HG03442 (cell line): Measurements from ENCODE around the gene APOF.
"Not testable (repeated sequence)": the region's sequence is repeated elsewhere in the genome, so short reads cannot be mapped to it uniquely, and the experiment has no call there.

ENCODE experiments used
- ATAC-seq: cut with Tn5 transposase; IDR thresholded peaks from one replicate; pipeline ENCODE4 v1.9.1; 2021; ENCODE audit warnings: mild to moderate bottlenecking, moderate library complexity; ENCODE audit not compliant: unreplicated experiment

APOF gene

DNA sequence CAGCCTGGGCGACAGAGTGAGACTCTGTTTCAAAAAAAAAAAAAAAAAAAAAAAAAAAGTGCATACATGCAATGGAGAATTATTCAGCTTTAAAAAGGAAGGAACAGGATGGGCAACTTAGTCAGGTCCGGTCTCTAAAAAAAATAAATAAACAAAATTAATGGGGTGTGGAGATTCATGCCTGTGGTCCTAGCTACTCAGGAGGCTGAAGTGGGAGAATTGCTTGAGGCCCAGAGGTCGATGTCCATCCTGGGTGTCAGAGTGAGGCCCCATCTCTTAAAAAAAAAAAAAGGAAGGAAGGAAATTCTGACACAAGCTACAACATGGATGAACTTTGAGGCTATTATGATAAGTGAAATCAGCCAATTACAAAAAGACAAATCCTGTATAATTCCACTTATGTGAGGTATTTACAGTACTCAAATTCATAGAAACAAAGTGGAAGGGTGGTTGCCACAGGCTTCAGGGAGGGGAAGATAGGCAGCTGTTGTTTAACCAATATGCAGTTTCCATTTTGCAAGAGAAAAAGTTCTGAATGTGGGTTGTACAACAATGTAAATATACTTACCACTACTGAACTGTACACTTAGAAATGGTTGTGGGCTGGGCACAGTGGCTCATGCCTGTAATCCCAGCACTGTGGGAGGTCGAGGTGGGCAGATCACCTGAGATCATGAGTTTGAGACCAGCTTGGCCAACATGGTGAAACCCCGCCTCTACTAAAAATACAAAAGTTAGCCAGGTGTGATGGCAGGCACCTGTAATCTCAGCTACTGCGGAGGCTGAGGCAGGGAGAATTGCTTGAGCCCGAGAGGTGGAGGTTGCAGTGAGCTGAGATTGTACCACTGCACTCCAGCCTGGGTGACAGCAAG is 12.3 kb upstream of the APOF start:
- ATAC-seq = peak; percentile 19

DNA sequence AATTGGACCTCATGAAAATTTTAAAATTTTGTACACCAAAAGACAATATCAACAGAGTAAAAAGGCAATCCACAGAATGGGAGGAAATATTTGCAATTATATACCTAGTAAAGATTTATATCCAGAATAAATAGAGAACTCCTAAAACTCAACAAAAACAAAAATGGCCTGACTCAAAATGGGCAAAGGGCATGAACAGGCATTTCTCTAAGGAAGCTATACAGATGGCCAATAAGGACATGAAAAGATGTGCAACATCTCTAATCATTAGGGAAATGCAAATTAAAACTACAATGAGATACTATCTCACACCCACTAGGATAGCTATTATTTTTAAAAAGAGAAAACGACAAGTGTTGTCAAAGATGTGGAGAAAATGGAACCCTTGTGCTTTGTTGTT is 10.9 kb upstream of the APOF start:
- ATAC-seq = no peak

DNA sequence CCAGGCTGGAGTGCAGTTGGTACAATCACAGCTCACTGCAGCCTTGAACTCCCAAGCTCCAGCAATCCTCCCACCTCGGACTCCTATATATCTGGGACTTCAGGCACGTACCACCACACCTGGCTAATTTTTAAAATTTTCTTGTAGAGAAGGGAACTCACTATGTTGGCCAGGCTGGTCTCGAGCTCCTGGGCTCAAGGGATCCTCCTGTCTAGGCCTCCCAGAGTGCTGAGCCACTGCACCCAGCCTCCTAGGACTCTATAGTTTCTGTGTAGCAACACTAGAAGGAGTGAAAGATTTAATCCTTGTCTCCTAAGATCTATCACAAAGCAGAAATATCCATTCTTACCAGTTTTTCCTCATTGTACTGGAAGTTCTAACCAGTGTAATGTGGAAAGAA is 4.3 kb upstream of the APOF start:
- ATAC-seq = no peak

DNA sequence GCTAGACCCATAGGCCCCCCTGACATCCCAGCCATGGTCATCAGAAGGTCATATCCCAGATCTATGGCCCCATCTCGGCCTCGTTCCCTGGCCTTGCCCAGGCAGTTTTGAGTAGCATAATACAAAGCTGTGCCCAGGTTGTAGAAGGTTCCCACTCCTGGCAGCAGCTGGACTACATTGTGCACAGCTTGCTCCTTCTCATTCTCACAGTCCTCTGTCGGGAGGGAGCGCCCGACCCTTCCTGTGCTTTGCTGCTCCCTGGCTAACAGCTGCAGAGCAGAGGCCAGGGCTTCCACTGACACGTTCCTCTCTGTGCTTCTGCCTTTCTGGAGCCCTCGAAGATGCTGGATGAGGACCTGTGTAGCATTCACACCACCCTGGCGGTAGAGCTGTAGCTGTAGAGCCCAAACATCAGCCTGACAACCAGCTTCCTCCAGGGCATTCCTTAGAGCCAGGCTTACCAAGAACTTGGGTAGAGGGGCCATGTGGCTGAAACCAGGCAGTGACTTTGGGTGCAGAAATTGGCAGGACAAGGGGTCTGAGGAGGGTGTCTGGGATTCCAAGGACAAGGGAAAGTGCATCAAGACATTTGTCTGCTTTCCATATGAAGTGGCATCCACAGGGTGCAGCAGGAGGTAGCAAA is 1.0 kb downstream of the APOF start:
- no peak for ATAC-seq

DNA sequence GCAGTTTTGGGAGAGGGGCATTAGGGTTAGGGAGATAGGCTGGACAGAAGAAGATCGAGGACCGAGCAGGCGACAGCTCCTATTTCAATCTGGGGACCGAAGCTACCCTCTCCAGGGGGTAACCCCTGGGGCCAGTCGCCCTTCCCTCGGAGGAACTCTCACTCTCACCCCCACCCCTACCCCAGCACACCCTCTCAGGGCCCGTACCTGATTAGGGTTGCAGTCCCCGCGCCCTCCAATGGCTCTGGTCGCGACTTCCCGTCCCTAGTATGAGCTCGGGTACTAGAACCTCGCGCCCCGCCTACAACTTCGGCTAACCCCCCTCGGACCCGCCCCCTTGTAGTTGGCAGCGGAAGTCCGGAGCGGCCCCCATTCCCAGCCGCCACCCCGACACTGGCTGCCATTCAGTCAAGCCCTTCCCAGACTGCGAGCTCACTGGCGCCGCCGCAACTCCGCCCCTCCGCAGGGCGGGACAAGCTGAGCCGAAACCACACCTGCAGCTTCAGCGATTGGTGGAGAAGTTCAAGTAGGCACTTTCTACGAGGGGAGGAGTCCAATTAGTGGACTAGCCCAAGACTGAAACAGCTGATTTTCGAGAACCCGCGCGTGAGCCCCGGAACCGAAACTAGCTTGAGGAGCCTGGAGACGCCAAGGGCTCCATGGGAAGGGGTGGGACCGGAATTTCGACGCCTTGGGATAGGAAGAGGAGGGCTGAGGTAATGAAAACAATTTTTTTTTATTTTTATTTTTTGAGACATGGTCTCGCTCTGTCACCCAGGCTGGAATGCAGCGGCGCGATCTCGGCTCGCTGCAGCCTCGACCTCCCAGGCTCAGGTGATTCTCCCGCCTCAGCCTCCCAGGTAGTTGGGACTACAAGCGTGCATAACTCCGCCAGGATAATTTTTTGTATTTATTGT is 2.5 kb downstream of the APOF start, which contains the start of gene STAT2:
TSS of gene STAT2 (minus strand) at position 257 of the 917 bp plus-strand sequence. CDS start 3,536 bp downstream, outside the sequence.
- ATAC-seq = peak; percentile 95

DNA sequence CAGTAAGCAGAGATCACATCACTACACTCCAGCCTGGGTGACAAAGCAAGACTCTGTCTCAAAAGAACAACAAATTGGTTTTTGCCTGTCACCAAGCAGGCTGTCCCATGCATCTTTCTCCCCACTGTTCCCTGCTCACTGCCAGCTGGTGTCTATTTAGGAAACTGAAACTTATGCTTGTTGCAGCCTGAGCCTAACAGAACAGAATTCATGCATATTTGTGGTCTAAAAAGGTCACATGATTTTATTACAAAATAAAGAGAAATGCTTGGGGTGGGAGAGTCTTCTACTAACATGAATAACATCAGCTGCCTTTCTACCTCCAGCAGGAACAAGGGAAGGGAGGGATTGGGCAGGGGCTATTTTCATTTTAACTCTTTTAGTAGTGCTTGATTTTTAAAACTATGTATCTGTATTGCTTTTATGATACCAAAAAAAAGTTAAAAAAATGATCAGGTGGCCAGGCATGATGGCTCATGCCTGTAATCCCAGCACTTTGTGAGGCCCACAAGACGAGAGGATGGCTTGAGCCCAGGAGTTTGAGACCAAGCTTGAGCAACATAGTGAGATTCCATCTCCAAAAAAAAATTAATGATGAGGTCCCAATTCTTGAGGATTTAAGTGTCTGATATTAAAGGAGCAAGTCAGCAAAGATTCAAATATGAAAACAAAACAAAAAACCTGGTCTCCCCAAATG is 3.7 kb downstream of the APOF start:
- no peak for ATAC-seq

DNA sequence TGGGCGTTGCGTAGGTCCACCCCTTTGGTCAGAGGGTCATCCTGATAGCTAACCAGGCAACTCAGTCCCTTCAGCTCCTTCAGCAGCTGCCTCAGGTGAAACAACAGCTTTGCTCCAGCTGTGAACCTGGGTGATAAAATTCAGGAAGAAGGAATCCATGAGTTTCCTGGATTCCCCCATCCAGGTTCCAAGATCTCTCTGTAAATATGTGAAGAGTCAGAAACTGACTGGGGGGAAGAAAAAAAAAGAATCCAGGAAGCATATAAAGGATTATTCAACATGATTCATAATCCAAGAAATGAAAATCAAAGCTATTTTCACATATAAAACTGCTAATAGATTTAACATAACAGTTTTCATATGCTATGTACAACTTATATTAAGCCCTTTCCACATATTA is 11.3 kb downstream of the APOF start:
- ATAC-seq = no peak

DNA sequence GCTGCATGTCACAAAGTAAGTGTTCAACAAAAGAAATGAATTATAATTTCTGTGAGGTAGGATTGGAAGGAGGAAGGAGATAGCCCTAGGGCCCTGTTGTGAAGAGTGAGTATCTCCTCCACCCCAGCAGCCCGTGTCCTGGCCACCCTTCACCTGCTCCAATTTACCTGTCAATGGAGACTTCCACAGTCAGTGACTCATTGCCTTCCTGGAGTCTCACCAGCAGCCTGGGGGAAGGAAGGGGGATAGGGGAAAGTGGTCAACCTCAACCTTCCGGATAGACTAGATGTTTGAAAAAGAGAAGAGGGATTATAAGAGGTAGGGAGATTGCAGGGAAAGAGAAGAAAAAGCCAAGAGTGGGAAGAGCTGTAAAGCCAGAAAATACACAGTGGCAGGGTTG is 12.0 kb downstream of the APOF start:
- ATAC-seq = no peak

DNA sequence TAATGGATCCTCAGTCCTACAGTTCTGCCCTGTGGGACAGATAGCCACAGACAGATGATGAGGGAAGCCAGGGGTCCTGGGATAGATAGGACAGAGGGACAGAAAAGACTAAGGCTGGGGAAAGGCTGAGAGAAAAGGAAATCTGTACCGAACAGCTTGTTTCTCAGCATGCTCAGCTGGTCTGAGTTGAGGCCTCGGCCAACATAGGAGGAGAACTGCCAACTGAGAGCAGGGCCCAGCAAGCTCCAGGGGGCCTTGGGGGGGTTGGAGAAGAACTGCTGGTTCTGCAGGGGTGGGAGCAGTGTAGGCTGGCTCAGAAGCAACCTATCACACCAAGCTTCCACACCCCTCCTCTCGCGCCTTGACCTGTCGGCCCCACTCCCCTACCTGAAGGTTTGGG is 13.9 kb downstream of the APOF start:
- ATAC-seq = no peak

DNA sequence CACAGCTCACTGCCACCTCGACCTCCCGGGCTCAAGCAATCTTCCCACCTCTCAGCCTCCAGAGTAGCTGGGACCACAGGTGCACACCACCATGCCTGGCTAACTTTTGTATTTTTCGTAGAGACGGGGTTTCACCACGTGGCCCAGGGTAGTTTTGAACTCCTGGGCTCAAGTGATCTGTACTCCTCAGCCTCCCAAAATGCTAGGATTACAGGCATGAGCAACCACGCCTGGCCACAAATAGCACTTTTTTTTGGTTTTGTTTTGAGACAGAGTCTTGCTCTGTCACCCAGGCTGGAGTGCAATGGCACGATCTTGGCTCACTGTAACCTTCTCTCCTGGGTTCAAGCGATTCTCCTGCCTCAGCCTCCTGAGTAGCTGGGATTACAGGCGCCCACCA is 15.4 kb downstream of the APOF start:
- not testable (repeated sequence) for ATAC-seq

DNA sequence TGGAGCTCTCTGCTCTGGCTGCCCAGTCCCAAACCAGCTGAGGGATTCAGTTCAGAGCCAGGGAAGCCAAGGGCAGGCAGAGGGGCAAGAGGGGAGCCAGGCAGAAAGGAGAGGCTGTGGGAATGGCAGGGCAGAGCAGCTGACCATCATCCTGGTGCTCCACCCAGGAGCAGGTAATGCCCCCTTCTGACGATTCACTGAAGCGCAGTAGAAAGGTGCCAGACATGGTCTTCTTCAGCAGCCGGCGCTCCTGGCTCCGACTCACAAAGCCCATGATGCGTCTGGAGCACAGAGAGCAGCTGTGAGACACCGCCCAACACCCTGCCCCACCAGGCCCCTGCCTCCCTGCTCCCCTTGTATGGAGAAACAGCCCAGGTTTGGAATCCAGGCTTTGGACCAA is 16.0 kb downstream of the APOF start:
- ATAC-seq = no peak

DNA sequence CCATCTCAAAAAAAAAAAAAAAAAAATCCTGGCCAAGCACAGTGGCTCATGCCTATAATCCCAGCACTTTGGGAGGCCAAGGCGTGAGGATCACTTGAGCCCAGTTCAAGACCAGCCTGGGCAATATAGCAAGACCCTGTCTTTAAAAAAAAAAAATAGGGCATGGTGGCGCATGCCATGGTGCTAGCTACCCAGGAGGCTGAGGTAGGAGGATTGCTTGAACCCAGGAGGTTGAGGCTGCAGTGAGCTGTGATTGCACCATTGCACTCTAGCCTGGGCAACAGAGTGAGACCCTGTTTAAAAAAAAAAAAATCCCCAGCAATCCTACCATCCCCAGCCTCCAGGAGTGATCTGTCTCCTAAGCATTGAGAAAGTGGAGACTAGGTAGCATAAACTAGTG is 20.4 kb downstream of the APOF start:
- not testable (repeated sequence) for ATAC-seq

DNA sequence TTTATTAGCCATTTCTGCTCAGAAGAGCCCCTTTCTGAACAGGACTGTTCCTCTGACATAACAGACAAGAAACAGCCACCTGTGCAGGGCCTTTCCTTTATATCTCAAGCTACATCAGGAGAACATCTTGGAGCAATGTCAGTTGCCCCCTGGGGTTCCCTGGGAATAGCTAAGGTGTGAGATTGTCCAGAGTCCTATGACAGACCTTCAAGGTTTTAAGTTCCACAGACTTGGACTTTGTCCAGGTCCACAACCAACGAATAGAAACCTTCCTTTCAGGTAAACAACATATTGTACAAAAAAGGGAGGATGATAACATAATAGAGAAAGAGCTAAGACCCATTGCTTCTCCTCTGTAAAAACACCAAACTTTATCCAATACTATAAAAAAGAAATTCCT is 21.0 kb downstream of the APOF start:
- no peak for ATAC-seq

DNA sequence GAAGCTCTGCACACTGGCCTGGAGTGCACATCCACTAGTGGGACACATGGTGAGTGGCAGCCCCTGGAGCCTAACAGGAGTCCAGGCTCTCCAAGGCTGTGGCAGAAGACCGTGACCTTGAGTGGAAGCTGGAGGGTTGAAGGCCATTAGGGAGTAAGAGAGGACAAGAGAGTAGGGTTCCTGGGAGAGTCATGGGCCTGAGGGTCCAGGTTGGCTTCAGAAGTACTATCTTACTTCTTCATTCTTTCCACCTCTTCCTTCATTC is 23.6 kb downstream of the APOF start:
- ATAC-seq = no peak

DNA sequence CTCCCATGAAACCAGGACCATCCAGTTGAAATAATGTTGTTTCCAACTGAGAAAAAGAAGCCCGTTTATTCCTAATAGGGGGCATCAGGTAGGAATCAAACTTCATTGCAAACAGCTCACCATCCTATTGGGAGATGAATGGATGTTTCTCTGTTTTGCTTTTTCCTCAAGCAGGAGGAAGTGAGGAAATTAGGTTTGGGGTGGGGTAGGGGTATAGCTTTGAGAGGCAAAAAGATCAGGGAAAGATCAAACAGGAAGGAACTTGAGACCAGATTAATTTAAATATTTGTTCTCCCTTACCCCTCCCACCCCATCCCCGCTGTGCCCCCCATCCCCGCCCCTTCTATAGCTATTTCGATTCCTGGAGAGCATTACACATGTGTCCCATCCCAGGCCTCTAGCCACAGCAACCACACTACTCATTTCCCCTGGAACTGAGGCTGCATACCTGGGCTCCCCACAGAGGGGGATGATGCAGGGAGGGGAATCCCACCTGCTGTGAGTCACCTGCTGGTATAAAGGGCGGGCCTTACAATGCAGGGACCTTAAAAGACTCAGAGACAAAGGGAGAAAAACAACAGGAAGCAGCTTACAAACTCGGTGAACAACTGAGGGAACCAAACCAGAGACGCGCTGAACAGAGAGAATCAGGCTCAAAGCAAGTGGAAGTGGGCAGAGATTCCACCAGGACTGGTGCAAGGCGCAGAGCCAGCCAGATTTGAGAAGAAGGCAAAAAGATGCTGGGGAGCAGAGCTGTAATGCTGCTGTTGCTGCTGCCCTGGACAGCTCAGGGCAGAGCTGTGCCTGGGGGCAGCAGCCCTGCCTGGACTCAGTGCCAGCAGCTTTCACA is 24.1 kb downstream of the APOF start, which contains the start of gene IL23A:
TSS of gene IL23A (plus strand) at position 577 of the 850 bp plus-strand sequence. CDS start at position 738, 161 bp downstream.
- peak; percentile 38 for ATAC-seq

DNA sequence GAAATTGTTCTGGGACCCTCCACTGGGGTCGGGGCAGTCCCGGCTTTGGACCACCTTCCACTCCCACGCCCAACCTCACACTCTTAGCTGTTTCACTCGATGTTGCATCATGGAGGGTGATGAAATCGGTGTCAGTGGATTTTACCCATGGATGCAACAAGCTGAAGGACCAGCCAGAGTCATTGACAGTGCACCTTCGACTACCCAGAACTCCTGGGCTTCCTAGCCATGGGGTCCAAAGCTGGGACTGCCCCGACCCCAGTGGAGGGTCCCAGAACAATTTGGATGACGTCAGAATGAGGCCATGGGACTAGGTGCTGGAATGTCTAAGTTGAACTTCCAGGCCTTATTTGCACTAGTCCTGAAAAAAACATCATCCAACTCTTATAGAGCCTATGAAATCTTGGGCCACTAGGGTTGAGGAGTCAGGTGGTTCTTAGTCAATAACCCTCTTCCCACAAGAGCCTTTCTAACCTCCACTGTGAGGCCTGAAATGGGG is 24.9 kb downstream of the APOF start:
- ATAC-seq = no peak

DNA sequence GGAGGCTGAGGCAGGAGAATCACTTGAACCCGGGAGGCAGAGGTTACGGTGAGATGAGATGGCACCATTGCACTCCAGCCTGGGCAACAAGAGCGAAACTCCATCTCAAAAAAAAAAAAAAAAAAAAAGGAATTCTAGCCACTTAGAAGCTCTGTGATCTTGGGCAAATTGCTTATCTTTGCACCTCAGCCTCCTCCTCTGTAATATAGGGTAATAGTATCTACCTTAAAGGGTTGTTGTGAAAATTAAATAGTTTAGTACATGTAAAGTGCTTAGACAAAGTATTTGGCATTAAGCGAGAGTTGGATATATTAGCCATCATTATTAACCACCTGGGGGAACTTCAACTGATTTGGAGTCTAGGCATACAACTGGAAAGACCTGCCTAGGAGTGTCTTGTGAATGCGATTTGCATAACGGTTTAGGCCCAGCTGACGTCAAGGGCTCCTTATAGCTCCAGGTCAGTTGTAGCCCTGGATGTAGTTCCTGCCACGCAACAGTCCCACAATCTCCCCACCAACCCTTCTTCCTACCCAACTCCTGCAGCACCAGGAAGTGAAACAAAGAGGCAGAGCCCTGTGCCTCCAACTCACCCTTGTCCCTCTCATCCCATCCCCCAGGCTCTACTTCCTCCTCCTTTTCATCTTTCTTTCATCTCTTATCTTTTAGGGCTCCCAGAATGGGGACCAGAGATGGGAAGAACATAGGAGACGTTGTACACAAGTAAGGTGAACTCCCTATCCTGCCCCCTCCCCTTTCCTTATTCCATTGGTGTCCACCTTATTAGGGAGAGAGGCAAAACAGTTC is 26.1 kb downstream of the APOF start:
- no peak for ATAC-seq

DNA sequence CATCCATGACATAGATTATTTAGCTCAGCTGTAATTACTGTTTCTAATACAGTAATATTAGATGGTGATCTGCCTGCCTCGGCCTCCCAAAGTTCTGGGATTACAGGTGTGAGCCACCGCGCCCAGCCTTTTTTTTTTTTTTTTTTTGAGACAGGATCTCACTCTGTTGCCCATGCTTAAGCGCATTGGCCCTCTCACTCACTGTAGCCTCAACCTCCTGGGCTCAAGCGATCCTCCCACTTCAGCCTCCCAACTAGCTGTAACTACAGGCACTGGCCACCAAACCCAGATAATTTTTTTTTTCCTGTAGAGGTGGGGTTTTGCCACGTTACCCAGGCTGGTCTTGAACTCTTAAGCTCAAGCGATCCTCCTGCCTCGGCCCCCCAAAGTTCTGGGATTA is 27.1 kb downstream of the APOF start:
- ATAC-seq = not testable (repeated sequence)

DNA sequence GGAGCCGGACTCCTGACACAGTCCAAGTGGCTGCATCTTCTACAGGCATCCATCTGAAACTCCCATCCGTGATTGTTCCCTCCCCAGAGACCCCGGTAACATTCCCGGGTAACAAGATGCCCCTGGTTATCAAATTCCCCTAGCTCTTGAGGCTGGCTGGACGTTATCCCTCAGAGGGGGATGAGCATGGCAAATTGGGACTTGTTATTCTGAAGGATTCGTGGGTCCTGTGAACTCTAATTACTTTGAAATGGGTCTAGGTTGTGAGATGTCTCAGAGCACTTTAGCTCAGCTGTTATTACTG is 28.2 kb downstream of the APOF start:
- no peak for ATAC-seq
